Vagina (tissue), 2 donors: ENCODE measurements around the gene MAP3K13.

Source experiments
- CTCF ChIP-seq, 3 experiments: fragments of 450-650 bp in 2 of 3; fragments of 200-600 bp in 1 of 3; sonication (generic) in 1 of 3; IDR thresholded peaks; one replicate each; pipeline ENCODE4 v1.5.1; 2017 to 2019; ENCODE audit warnings: antibody characterized with exemption in 3 of 3, mild to moderate bottlenecking in 2 of 3, moderate library complexity in 2 of 3
- POLR2A ChIP-seq, 2 donors: fragments of 450-650 bp; IDR thresholded peaks; one replicate each; pipeline ENCODE4 v1.6.1; 2017; ENCODE audit warnings: antibody characterized with exemption in 2 of 2, mild to moderate bottlenecking in 2 of 2, moderate library complexity in 2 of 2
- POLR2AphosphoS5 ChIP-seq, 2 donors: sonication (generic); formaldehyde crosslinking; IDR thresholded peaks; one replicate each; pipeline ENCODE4 v1.9.0; 2017; ENCODE audit warnings: antibody characterized with exemption in 2 of 2, mild to moderate bottlenecking in 2 of 2, low read depth in 1 of 2; ENCODE audit not compliant: insufficient read depth in 1 of 2

GRCh38 chr3:185330644-185331043, 32.3 kb upstream of the MAP3K13 start:
- TF ChIP-seq CTCF (IDR thresholded peaks at IDR 0.05), result no peak
- TF ChIP-seq POLR2A (IDR thresholded peaks at IDR 0.05), result no peak
- TF ChIP-seq POLR2AphosphoS5 (IDR thresholded peaks at IDR 0.05; ENCODE audit: insufficient read depth in 1 of 2, low read depth in 1 of 2), result no peak
